Muscle of leg (tissue), 11 donors: ENCODE results near the gene PPP1R37. TPM values are rescaled to one million over a fixed set of nuclear protein-coding genes. Genes with fewer than 3 reads are reported as not detected.

Experiments used
- DNase-seq: peaks from one replicate; pipeline ENCODE4 v3.0.0; 2013
- H3K27ac ChIP-seq: one replicate; pipeline ENCODE4 v1.5.1; 2013; ENCODE audit warnings: mild to moderate bottlenecking, low read length, control low read depth
- H3K27me3 ChIP-seq: one replicate; pipeline ENCODE4 v1.6.1; 2013; ENCODE audit warnings: low read length; ENCODE audit not compliant: control insufficient read depth, insufficient read depth
- H3K36me3 ChIP-seq: one replicate; pipeline ENCODE4 v1.6.1; 2013; ENCODE audit warnings: low read length; ENCODE audit not compliant: control insufficient read depth, insufficient read depth
- H3K4me1 ChIP-seq: one replicate; pipeline ENCODE4 v1.6.1; 2013; ENCODE audit warnings: low read length; ENCODE audit not compliant: control insufficient read depth, insufficient read depth
- H3K4me3 ChIP-seq: one replicate; pipeline ENCODE4 v1.5.1; 2013; ENCODE audit warnings: low read length, control low read depth
- H3K9me3 ChIP-seq: replicated peaks from 2 replicates; pipeline ENCODE4 v1.6.1; 2013; ENCODE audit warnings: low read depth, low read length; ENCODE audit not compliant: control insufficient read depth
- WGBS: methylation state at CpG from one replicate; pipeline ENCODE4 v1.1.5; 2013; ENCODE audit warnings: missing lambda C conversion rate; ENCODE audit not compliant: insufficient coverage; 5-methylcytosine and 5-hydroxymethylcytosine counted together
- polyA plus RNA-seq, 8 donors: library from polyadenylated mRNA; unstranded; fragments of 120-200 nt; gene quantifications; one replicate each; pipeline versions ENCODE4 v1.2.1 to v1.2.3, GENCODE V29; 2013; ENCODE audit warnings: inconsistent platforms in 1 of 8, low replicate concordance in 1 of 8; ENCODE audit not compliant: insufficient read length in 8 of 8, insufficient read depth in 1 of 8
- total RNA-seq: library from RNA; stranded (reverse); fragments of 120-200 nt; gene quantifications from one replicate; pipeline ENCODE4 v1.2.4, GENCODE V29; 2013

The PPP1R37 gene
- total and polyA plus RNA-seq, 9 donors: 19.4 to 29.3 (median 23.0) TPM

DNA sequence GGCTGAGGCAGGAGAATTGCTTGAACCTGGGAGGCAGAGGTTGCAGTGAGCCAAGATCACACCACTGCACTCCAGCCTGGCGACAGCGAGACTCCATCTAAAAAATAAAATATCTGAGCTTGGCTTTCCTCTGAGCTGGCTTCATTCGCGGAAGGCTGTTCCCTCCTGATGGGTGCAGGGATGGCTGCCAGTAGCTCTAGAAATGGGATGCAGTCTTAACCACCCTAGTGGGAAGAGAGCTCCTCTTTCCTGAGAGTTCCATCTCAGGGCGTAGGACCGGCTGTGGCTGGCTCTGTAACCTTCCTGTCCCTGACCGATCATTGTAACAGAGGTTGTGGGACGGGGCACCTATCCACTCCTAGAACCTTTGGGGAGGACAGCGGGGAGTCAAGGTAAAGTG is 32.4 kb downstream of the PPP1R37 start:
- H3K4me1 ChIP-seq: peaks cover 27% of the 10 kb centered on the region
- no peaks in the 10 kb centered on the region for H3K9me3 ChIP-seq
- H3K27ac ChIP-seq: no peak overlapping the region
- H3K27me3 ChIP-seq: no peaks in the 10 kb centered on the region
- no peak overlapping the region for H3K4me3 ChIP-seq
- H3K36me3 ChIP-seq: no peaks in the 10 kb centered on the region
- WGBS: 92% methylated on average over 3 of the region's 9 CpGs
- DNase-seq: no peak

GRCh38 chr19:45125975-45126493 is 33.1 kb downstream of the PPP1R37 start:
- no peak overlapping the region for H3K4me3 ChIP-seq
- H3K9me3 ChIP-seq: no peaks in the 10 kb centered on the region
- H3K4me1 ChIP-seq: peaks cover 25% of the 10 kb centered on the region
- H3K27me3 ChIP-seq: no peaks in the 10 kb centered on the region
- no peaks in the 10 kb centered on the region for H3K36me3 ChIP-seq
- no peak overlapping the region for H3K27ac ChIP-seq
- WGBS: 56% methylated on average over 12 of the region's 12 CpGs
- peak; percentile 35 for DNase-seq

DNA sequence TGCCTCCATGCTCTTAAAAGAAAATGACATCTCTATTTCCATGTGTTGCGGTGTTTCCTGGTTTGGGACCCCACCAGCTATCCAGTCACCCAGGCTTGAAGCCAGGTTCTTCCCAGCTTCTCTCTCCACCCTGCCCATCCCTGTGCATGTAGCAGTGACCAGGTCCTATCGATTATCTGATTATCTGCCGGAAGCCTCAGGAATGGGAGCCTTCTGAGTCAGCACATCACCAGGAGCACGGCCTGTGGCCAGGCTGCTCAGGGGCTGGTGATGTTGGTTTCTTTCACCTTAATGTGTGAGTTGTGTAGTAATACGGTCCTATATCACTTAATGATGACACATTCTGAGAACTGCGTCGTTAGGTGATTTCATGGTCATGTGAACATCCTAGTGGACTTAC is 33.7 kb downstream of the PPP1R37 start:
- Histone ChIP-seq H3K27me3 (no peaks in the 10 kb centered on the region), H3K9me3 (no peaks in the 10 kb centered on the region), H3K36me3 (no peaks in the 10 kb centered on the region), H3K27ac (no peak overlapping the region), H3K4me3 (no peak overlapping the region), H3K4me1 (peaks cover 19% of the 10 kb centered on the region)
- no peak for DNase-seq
- WGBS: 88% methylated on average over 3 of the region's 7 CpGs

GRCh38 chr19:45128146-45128545 is 35.2 kb downstream of the PPP1R37 start:
- no peaks in the 10 kb centered on the region for H3K9me3 ChIP-seq
- no peaks in the 10 kb centered on the region for H3K27me3 ChIP-seq
- peaks cover 12% of the 10 kb centered on the region for H3K4me1 ChIP-seq
- WGBS: 100% methylated on average over 4 of the region's 5 CpGs
- peaks cover 4% of the 10 kb centered on the region for H3K36me3 ChIP-seq
- H3K27ac ChIP-seq: no peak overlapping the region
- no peak overlapping the region for H3K4me3 ChIP-seq
- no peak for DNase-seq

GRCh38 chr19:45128806-45129205 is 35.8 kb downstream of the PPP1R37 start:
- Histone ChIP-seq H3K27ac (no peak overlapping the region), H3K9me3 (no peaks in the 10 kb centered on the region), H3K4me3 (no peak overlapping the region), H3K36me3 (peaks cover 4% of the 10 kb centered on the region), H3K4me1 (peaks cover 6% of the 10 kb centered on the region), H3K27me3 (no peaks in the 10 kb centered on the region)
- 90% methylated on average over 5 of the region's 5 CpGs for WGBS
- no peak for DNase-seq

- Histone ChIP-seq H3K36me3 (peaks cover 6% of the 10 kb centered on the region), H3K9me3 (no peaks in the 10 kb centered on the region), H3K4me1 (peaks cover 4% of the 10 kb centered on the region), H3K27me3 (no peaks in the 10 kb centered on the region), H3K27ac (no peak overlapping the region), H3K4me3 (no peak overlapping the region)
- 83% methylated on average over 13 of the region's 13 CpGs for WGBS
- DNase-seq: no peak
Measured at GRCh38 chr19:45130236-45130635, 37.3 kb downstream of the PPP1R37 start.

DNA sequence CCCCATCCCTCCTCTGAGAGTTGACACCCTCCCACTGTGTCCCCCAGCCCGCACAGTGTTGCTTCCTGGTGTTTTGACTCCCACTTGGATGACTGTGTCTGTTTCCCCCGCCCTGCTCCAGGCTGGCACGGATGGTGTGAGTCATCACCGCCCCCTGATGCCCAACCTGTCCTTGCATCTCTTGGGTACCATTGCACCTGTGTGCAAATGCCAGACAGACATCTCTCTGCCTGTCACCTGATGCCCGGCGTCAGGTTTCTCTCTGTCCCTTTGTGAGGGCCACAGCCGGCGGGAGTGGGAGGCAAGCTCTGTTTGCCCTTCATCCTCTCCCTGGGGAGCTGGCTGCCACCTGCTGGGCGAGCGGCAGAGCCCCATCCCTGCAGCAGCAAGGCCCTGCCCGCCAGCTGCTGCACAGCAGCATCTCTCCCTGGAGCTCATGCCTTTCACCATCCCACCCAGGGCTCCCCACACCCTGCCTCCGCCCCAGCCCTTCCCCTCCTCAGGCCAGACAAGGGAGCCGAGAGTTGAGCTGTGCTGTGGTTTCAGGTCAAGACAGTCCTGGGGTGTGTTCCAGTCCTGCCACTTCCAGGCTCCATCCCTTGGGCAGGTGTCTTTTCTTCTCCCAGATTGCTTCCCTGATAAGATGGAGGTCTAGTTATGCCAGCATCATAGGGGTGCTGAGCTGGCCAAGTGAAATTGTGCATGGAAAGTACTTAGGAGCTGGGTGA is 38.1 kb downstream of the PPP1R37 start:
- H3K4me3 ChIP-seq: no peak overlapping the region
- peaks cover 7% of the 10 kb centered on the region for H3K36me3 ChIP-seq

DNA sequence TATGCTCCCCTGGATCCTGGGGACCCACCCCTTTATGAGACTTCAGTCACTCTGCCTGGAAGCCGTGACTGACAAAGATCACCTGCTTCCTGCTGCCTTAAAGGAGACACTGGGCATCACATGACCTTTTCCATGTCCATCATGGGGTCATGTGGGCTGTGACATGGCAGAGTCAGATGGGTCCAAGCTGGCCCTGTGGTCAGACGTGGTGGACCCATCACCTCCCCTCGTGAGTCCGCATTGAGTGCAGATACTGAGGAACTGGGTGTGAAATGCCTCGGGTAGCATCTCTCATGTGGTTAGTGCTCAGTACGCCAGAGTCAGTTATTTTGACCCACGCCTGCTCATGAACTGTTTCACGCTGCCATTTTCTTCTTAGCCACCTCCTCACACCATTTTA is 40.7 kb downstream of the PPP1R37 start:
- H3K27ac ChIP-seq: no peak overlapping the region
- no peaks in the 10 kb centered on the region for H3K27me3 ChIP-seq
- H3K4me1 ChIP-seq: peaks cover 32% of the 10 kb centered on the region
- H3K36me3 ChIP-seq: peaks cover 7% of the 10 kb centered on the region
- no peak for DNase-seq
- no peak overlapping the region for H3K4me3 ChIP-seq
- WGBS: 91% methylated on average over 5 of the region's 8 CpGs
- no peaks in the 10 kb centered on the region for H3K9me3 ChIP-seq

More for the DNA sequence above, 38.1 kb downstream of the PPP1R37 start:
- H3K4me1 ChIP-seq: peaks cover 7% of the 10 kb centered on the region
- no peak for DNase-seq
- no peaks in the 10 kb centered on the region for H3K27me3 ChIP-seq
- H3K27ac ChIP-seq: no peak overlapping the region
- 52% methylated on average over 11 of the region's 13 CpGs for WGBS
- no peaks in the 10 kb centered on the region for H3K9me3 ChIP-seq

- H3K4me1 ChIP-seq: peaks cover 32% of the 10 kb centered on the region
- no peaks in the 10 kb centered on the region for H3K9me3 ChIP-seq
- DNase-seq: no peak
- no peak overlapping the region for H3K27ac ChIP-seq
- H3K4me3 ChIP-seq: no peak overlapping the region
- 94% methylated on average over 7 of the region's 21 CpGs for WGBS
- H3K27me3 ChIP-seq: no peaks in the 10 kb centered on the region
- peaks cover 8% of the 10 kb centered on the region for H3K36me3 ChIP-seq
Measured at GRCh38 chr19:45135176-45135885, 42.4 kb downstream of the PPP1R37 start.

DNA sequence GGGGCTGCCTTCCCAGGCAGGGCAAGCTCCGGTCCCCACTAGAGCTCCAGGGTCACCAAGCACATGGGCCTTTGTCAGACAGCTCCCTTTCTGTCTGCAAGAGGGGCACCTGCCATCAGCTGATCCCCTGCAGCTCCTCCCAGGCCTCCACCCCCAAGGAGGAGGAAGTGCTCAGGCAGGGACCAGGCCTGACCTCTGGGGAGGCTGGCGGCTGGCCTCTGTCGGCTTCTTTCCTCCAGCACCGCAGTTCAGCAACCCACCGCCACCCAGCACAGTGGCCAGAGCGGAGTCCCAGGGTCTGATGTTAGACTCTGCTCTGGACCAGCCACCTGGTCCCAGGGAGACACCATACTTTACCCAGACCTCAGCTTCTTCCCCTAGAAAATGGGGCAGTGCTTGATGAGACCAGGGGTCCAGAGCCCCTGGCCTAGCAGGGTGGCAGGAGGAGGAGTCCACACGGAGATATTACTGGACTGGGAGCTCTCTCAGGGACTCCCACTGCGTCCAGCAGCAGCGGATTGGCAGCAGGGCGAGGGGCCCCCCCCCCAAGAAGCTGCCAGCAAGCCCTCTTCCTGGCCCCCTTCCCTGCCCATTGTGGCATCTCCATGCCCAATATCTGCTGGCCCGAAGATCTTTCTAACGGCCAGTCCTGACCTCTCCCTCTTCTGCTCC is 43.7 kb downstream of the PPP1R37 start:
- no peaks in the 10 kb centered on the region for H3K9me3 ChIP-seq
- peaks cover 20% of the 10 kb centered on the region for H3K36me3 ChIP-seq
- H3K27me3 ChIP-seq: no peaks in the 10 kb centered on the region
- H3K4me1 ChIP-seq: peaks cover 32% of the 10 kb centered on the region
- 66% methylated on average over 12 of the region's 12 CpGs for WGBS
- no peak overlapping the region for H3K4me3 ChIP-seq
- H3K27ac ChIP-seq: peak overlapping the region; percentile 85
- DNase-seq: no peak
